HG03060 (cell line): ENCODE measurements around the gene SSPN.

Experiments used
- ATAC-seq: cut with Tn5 transposase; IDR thresholded peaks from one replicate; pipeline ENCODE4 v1.9.1; 2021; ENCODE audit warnings: low read depth, moderate number of reproducible peaks; ENCODE audit not compliant: unreplicated experiment

SSPN gene

DNA sequence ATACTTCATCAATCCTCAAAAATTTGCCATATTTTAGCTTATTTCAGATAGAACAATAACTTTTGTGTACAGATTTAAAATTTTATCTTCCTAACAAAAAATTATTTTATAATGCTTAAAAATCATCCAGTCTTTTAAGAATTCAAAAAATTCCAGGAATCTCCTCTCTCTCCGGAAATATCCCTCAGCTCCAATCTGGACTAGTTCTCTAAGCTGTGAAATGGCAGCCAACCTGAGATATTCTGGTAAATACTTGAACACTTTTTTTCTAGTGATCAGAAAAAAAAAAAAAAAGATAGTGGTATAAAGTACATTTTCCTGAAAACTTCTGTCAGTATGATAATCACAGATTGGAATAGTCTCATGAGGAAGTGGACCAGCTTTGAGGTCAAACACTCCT, 57.6 kb downstream of the SSPN start:
- no peak for ATAC-seq

DNA sequence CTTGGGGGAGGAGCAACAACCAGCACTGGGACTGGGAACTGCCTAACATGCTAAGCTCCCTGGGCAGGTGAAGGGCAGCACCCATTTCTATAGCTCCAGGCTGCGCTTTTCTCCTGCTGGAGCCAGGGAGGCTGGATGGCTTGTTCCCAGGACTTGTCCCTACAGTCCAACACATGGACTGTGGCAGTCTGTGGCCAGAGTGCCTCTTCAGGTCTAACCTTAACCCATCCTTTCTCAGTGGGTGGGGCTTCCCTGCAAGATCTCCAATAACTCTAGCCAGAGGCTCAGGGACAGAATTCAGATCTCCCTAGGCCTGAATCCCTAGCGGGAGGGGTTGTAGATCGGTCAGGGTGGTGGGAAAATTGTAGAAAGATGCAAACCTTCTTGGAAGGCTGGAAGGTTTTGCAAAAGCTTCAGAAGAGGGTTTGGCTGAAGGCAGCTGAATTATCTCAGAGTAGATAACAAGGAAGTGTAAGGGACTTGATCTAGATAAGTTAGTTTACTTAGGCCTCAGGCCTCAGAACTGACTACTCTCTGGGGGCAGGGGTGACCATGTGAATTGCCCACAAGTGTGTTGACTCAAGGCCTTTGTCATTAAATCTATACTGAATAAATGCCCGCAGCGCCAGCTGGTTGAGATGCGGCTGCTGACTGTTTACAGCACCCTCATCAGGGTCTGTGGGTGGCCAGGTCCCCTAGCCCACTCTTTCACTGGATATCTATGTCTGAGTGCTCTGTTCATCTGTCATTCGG, 60.7 kb downstream of the SSPN start:
- ATAC-seq = no peak

DNA sequence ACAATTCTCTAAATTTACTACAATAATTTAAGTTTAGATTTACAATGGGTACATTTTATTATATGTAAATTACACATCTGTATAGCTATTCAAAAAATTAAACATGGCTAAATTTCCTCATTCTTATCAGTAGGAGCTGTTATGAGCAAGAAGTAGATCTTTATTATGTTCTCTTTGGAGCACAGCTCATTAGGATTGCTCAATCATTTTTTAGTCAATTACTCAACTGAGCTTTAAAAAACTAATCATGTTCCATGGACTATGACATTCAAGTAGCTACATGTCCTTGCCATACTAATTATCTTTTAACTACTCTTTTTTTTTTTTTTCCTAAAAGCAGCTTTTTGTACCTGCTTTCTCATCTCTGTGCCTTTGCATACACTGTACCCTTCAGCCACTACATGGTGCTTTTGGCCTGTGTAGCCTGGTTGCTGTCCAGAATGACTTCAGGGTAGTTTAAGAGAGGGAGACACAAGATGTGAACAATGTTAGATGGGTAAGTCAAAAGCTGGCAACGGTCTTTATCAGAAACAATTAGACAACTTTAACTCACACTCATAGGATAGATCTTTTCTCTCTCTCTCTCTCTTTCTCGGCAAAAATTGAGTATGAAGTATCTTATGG, 69.0 kb downstream of the SSPN start:
- no peak for ATAC-seq

- ATAC-seq = no peak
Observed at GRCh38 chr12:26265606-26266005, 70.2 kb downstream of the SSPN start.

GRCh38 chr12:26266881-26267280, 71.5 kb downstream of the SSPN start:
- no peak for ATAC-seq

GRCh38 chr12:26268841-26269561, 73.6 kb downstream of the SSPN start:
- no peak for ATAC-seq

DNA sequence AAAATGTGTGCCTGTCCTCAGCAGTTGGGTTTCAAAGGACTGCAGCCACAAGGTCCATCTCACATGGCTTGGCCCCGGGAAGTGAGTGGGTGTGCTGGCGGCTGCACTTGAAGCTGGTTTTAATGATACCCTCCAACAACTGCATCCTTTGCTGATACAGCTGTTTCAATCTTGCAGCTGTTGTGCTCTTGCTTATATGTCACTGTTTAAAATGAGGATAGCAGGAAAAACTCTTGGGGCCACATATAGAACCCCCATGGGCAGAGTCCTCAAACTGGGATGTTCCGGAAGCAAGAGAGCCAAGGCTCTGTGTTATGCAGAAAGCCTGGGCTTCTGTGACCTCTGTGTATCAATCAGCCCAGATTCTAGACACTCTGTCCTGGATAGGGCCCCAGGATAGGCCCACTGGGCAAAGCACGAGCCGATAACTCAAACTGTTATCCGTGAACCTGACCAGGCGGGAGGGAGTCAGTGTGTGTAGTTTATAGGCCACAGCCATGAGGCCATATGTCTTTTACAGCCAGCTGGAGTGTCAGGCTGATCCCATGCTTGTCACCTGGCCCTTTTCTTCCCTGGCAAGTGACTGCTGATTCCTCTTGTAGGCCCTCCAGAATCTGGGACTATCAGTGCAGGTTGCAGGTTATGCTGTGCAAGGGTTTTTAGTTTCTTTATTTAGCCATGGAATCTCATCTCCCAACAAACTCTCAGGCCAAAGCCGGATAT, 74.3 kb downstream of the SSPN start:
- ATAC-seq = no peak

- no peak for ATAC-seq
Observed at GRCh38 chr12:26271024-26271423, 75.7 kb downstream of the SSPN start.

- ATAC-seq = no peak
Observed at GRCh38 chr12:26271889-26272492, 76.6 kb downstream of the SSPN start.

- ATAC-seq = no peak
Observed at GRCh38 chr12:26272851-26273250, 77.5 kb downstream of the SSPN start.

DNA sequence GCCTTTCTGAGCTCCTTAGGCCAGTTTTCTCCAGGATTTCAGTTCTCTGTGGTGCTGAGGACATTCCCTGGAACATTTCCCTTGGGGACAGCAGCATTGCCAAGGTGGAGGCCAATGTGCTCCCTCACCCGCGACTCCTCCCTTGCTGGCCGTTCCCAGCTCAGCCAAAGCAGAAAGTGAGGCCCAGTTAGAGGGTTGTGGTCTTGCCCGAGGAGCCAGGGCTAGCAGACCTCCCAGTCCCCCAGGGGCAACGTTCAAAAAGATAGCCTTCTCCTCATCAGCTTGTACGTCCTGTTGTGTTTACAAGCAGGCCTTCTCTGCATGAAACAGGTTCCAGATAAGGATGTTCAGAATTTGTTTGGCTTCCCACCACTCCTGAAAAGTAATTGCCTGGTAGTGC, 78.4 kb downstream of the SSPN start:
- no peak for ATAC-seq

- ATAC-seq = peak; percentile 94
Observed at GRCh38 chr12:26274441-26275312, 79.3 kb downstream of the SSPN start.

DNA sequence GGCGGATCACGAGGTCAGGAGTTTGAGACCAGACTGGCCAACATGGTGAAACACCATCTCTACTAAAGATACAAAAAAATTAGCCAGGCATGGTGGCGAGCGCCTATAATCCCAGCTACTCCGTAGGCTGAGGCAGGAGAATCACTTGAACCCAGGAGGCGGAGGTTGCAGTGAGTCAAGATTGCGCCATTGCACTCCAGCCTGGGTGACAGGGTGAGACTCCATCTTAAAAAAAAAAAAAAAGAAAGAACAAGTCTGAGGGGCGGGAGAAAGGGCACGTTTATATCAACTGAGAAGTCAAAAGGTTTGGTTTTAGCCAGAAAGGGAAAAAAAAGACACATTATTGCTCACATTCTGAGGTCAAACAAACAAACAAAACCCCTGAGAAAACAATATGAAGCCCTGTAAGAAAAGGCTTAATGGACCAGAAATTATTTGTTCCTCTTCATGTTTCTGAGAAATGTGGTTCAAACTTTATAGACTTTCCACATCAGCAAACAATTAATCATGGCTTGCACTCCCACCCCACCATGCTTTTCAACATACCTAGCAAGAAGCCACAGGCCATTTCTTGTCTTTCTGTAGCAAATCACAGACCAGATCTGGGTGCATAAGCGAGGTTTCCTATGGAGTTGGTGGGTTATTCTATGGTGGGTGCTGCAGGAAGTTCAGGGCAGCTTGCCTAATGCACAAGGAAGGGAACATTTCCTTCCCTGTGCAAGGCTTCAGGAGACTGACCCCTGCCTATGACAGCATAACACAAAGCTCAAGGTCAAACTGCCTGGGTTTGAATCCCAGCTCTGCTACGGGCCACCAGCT, 80.1 kb downstream of the SSPN start:
- ATAC-seq = no peak

DNA sequence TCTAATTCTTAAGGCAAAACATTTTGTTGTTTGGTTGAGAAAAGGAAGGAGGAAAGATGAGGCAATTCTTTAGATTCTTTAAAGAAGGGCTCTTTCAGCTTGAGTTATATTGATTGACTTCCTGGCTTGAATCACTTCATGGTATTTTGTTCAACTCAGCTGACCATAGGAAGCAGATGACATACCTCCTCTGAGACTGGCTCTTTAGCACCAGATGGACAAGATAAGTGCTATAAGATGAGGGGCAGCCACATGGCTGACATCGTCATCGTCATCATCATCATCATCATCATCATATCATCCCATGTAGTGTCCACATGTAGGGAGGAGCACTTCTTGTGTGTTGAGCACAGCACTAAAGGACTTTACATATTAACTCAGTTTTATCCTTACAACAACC, 81.3 kb downstream of the SSPN start:
- ATAC-seq = no peak

DNA sequence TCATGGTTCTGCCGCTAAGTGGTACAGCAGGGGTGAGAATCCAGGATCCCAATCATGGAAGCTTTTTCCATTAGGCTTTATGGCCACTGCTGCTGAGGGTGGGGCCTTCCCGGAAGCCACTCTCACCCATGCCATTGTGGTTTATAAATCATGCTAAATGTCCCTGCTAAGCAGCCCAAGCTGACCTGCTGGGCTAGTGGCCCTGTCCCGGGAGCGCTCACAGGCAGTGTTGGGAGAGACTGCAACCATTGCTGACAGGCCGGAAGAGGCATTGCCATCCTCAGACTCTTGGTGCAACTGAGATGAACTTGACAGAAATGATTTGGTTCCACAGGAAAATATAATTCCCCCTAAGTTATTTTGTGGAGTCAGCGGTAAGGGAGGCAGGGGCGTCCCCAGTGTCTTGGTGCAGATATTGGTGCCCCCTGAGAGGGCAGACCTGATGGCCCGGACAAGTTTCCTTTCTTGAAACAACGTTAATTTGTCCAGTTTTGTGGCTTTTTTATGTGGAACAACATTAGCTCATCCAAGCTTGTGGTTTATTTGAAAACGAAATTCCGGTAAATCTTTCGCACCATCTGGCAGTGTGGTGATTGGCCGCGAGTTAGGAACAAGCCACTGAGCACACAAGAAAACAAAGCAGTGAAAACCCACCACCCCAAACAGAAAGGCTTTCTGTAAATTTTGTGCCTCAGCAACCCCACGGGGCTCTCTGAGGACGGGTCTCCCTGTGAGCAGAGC, 82.3 kb downstream of the SSPN start:
- ATAC-seq = no peak

GRCh38 chr12:26278266-26278665, 82.9 kb downstream of the SSPN start:
- no peak for ATAC-seq

DNA sequence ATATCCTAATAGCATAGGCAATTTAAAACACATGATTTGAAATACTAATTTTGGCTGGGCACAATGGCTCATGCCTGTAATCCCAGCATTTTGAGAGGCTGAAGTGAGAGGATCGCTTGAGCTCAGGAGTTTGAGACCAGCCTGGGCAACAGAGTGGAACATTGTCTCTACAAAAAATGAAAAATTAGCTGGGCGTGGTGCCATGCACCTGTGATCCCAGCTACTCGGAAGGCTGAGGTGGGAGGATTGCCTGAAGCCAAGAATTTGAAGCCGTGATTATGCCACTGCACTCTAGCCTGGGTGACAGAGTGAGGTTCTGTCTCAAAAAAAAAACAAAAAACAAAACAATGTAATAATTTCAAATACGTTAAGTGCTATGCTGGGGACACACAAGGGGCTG, 83.3 kb downstream of the SSPN start:
- ATAC-seq = no peak

- no peak for ATAC-seq
Observed at GRCh38 chr12:26279091-26279490, 83.7 kb downstream of the SSPN start.
